Colonic mucosa (tissue), 4 donors: ENCODE measurements around the gene TUBA8. TPM values are rescaled to one million over a fixed set of nuclear protein-coding genes. Genes with fewer than 3 reads are reported as not detected.
"Not testable (repeated sequence)": the region's sequence is repeated elsewhere in the genome, so short reads cannot be mapped to it uniquely, and the experiment has no call there.

Source experiments
- DNase-seq: peaks from one replicate; pipeline ENCODE4 v3.0.0-alpha.2; 2020
- H3K27ac ChIP-seq: fragments of 200-600 bp; one replicate; pipeline ENCODE4 v1.8.0; 2021
- H3K27me3 ChIP-seq: fragments of 200-600 bp; one replicate; pipeline ENCODE4 v1.8.0; 2021
- H3K36me3 ChIP-seq: fragments of 200-600 bp; one replicate; pipeline ENCODE4 v1.8.0; 2021
- H3K4me1 ChIP-seq: fragments of 200-600 bp; one replicate; pipeline ENCODE4 v1.8.0; 2021; ENCODE audit warnings: mild to moderate bottlenecking
- H3K4me3 ChIP-seq: fragments of 200-600 bp; one replicate; pipeline ENCODE4 v1.8.0; 2021
- H3K9ac ChIP-seq, 2 donors: one replicate each; pipeline ENCODE4 v1.7.0; 2013; ENCODE audit warnings: control low read depth in 2 of 2, low read depth in 2 of 2, low read length in 2 of 2
- H3K9me3 ChIP-seq: fragments of 200-600 bp; one replicate; pipeline ENCODE4 v1.8.0; 2021
- intact Hi-C: fragments of 100-400 bp; cut with DNase I; formaldehyde crosslinking; loops from one replicate; pipeline ENCODE4 v1.14.1; 2022
- total RNA-seq, 2 donors: library from RNA; stranded (reverse); fragmentation: NEBNext Ultra II Directional in 1 of 2; extraction: Animal tissue kit (Norgen Biotek cat#: 25700) in 1 of 2; gene quantifications; one replicate each; pipeline ENCODE4 v1.2.1, GENCODE V29; 2021
- TF ChIP-seq, protein P1 (sequence below): fragments of 200-600 bp; IDR thresholded peaks from one replicate; pipeline ENCODE4 v1.8.0; 2022; ENCODE audit warnings: antibody characterized with exemption, mild to moderate bottlenecking
- donor health status: healthy.
- donor health status: DM: no; HTN: no; CAD: no.
- donor health status: DM: no; HTN: no; CAD: no.

Gene TUBA8
- total RNA-seq, 2 donors from 2014 or later: 1.6 TPM

DNA sequence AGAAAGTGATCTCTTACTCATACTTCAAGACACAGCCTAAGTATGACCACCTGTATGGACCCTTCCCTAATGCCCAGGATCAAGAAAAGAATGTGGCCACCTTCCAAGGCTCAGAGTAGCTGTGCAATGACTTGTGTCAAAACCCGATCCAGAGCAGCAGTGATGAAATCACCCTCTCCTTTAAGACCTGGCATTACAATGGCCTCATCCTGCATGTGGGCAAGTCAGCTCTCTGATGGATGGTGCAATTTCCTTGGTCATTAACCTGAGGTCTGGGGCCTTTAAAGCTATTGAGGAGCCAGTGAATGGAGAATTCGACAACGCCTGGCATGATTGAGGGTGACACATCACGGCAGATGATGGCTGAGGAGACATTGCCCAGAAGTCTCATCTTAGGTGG is 9.1 kb upstream of the TUBA8 start:
- TF ChIP-seq, protein P1, sequence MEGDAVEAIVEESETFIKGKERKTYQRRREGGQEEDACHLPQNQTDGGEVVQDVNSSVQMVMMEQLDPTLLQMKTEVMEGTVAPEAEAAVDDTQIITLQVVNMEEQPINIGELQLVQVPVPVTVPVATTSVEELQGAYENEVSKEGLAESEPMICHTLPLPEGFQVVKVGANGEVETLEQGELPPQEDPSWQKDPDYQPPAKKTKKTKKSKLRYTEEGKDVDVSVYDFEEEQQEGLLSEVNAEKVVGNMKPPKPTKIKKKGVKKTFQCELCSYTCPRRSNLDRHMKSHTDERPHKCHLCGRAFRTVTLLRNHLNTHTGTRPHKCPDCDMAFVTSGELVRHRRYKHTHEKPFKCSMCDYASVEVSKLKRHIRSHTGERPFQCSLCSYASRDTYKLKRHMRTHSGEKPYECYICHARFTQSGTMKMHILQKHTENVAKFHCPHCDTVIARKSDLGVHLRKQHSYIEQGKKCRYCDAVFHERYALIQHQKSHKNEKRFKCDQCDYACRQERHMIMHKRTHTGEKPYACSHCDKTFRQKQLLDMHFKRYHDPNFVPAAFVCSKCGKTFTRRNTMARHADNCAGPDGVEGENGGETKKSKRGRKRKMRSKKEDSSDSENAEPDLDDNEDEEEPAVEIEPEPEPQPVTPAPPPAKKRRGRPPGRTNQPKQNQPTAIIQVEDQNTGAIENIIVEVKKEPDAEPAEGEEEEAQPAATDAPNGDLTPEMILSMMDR: no peak

DNA sequence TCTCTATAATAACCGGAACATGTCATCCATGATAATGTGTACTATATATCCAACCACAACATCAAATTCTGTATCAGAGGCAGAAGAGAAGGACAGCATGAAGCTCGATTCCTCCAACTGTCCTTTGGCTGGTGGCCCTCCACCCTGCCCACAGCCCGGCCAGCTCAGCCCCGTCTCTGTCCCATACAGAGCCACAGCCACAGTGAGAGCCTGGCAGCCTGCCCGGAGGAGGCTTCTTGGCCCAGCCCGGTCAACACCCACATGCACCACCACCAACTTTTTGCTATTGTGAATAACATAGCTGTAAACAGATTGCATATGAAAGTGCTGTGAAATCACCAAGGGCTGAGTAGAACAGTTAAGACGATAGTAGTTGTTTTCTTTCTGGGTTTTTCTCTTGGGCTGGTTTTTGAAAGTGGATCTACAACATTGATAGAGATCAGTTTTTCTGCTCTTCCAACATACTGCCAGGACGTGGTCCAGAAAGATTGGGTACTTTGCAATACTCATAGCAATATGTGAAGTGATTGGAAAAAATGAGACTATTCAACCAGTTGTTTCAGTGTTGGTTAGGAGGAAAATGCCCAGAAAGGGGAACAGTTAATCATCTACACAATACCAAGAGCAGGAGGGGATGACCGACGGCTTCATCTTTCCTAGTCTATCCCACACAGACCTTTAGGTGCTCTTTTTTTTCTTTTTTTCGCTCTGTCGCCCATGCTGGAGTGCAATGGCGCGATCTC is 6.9 kb upstream of the TUBA8 start:
- H3K9ac ChIP-seq: no peak overlapping the region
- H3K4me1 ChIP-seq: no peaks in the 10 kb centered on the region
- TF ChIP-seq, protein P1: no peak
- intact Hi-C loops: no loop called here
- H3K27ac ChIP-seq: no peak overlapping the region
- H3K36me3 ChIP-seq: no peaks in the 10 kb centered on the region
- H3K9me3 ChIP-seq: no peaks in the 10 kb centered on the region
- no peak overlapping the region for H3K4me3 ChIP-seq
- DNase-seq: no peak
- no peaks in the 10 kb centered on the region for H3K27me3 ChIP-seq

More for the DNA sequence above, 9.1 kb upstream of the TUBA8 start:
- Histone ChIP-seq H3K4me3 (no peak overlapping the region), H3K9ac (no peak overlapping the region), H3K36me3 (no peaks in the 10 kb centered on the region), H3K27me3 (no peaks in the 10 kb centered on the region), H3K27ac (no peak overlapping the region), H3K4me1 (no peaks in the 10 kb centered on the region), H3K9me3 (no peaks in the 10 kb centered on the region)
- no peak for DNase-seq
- intact Hi-C loops: no loop called here

DNA sequence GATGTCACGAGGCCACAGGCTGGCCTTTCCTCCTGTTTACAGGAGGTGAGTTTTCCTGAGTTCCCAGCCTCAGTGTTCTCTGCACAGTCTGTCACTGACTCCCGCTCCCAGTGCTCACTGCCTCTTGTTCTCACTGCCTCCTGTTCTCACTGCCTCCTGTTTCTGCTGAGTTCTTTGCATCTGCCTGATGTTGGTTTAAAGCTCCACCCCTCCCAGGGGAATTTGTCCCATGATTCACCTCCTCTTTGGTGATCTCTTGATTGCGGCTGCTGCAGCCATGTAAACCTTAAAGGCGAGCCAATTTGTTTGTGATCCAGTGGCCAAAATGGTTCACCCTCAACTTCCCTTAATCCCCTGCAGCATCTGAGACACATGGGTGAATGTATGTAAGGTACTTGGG is 6.0 kb upstream of the TUBA8 start:
- H3K4me1 ChIP-seq: no peaks in the 10 kb centered on the region
- no peaks in the 10 kb centered on the region for H3K27me3 ChIP-seq
- H3K27ac ChIP-seq: no peak overlapping the region
- H3K9ac ChIP-seq: no peak overlapping the region
- no peak for DNase-seq
- TF ChIP-seq, protein P1: no peak
- no peaks in the 10 kb centered on the region for H3K9me3 ChIP-seq
- intact Hi-C loops: no loop called here
- no peak overlapping the region for H3K4me3 ChIP-seq
- no peaks in the 10 kb centered on the region for H3K36me3 ChIP-seq

DNA sequence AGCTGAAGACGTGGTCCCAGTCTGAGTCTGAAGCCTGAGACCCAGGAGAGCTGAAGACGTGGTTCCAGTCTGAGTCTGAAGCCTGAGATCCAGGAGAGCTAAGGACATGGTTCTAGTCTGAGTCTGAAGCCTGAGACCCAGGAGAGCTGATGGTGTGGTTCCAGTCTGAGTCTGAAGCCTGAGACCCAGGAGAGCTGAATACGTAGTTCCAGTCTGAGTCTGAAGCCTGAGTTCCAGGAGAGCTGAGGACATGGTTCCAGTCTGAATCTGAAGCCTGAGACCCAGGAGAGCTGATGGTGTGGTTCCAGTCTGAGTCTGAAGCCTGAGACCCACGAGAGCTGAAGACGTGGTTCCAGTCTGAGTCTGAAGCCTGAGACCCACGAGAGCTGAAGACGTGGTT is 4.6 kb upstream of the TUBA8 start:
- H3K4me3 ChIP-seq, H3K9me3 ChIP-seq, intact Hi-C loops, DNase-seq, H3K9ac ChIP-seq, H3K27me3 ChIP-seq, H3K4me1 ChIP-seq, H3K36me3 ChIP-seq, H3K27ac ChIP-seq: not testable (repeated sequence)

DNA sequence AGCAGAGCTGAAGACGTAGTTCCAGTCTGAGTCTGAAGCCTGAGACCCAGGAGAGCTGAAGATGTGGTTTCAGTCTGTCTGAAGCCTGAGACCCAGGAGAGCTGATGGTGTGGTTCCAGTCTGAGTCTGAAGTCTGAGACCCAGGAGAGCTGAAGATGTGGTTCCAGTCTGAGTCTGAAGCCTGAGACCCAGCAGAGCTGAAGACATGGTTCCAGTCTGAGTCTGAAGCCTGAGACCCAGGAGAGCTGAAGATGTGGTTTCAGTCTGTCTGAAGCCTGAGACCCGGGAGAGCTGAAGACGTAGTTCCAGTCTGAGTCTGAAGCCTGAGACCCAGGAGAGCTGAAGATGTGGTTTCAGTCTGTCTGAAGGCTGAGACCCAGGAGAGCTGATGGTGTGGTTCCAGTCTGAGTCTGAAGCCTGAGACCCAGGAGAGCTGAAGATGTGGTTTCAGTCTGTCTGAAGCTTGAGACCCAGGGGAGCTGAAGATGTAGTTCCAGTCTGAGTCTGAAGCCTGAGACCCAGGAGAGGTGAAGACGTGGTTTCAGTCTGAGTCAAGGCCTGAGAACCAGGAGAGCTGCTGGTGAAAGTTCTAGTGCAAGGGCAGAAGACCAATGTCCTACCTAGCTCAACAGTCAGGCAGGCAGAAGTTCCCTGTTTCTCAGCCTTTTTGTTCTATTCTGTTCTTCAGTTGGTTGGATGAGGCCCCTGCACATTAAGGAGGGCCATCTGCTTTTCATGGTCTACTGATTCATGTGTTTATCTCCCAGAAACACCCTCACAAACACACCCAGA is 3.9 kb upstream of the TUBA8 start:
- H3K4me3 ChIP-seq, H3K9ac ChIP-seq, H3K27ac ChIP-seq, H3K36me3 ChIP-seq, H3K4me1 ChIP-seq, H3K9me3 ChIP-seq, DNase-seq, intact Hi-C loops: not testable (repeated sequence)
- peaks cover 16% of the 10 kb centered on the region for H3K27me3 ChIP-seq

DNA sequence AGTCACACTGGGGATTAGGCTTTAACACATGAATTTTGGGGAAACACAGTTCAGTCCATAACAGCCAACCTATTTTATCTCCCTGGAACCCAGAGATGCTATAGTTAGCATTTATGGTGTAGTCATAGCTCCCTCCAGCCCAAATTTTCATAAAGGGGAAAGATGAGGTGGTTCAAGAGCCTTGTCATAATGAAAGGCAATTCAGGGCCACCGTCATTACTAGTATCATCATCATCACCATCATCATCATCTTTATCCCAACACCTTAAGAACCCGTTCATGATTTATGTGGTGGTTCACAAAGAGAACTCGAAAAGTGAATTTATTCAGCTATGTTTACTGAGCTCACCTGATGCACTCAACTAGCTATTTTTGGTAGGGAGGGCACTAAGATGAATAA is 2.4 kb upstream of the TUBA8 start:
- TF ChIP-seq, protein P1: no peak
- no peak overlapping the region for H3K4me3 ChIP-seq
- no peak for DNase-seq
- no peaks in the 10 kb centered on the region for H3K36me3 ChIP-seq
- peaks cover 18% of the 10 kb centered on the region for H3K27me3 ChIP-seq
- H3K9me3 ChIP-seq: no peaks in the 10 kb centered on the region
- H3K9ac ChIP-seq: no peak overlapping the region
- intact Hi-C loops: no loop called here
- no peaks in the 10 kb centered on the region for H3K4me1 ChIP-seq
- no peak overlapping the region for H3K27ac ChIP-seq
